ENCODE results near the gene IGF2BP3. TPM values are rescaled to one million over a fixed set of nuclear protein-coding genes. Genes with fewer than 3 reads are reported as not detected.

IGF2BP3 gene
- total RNA-seq, 5 donors from 2014 or later (not counting 1 experiment from before 2014, with no cell fraction given) = 0.46 to 1.9 (median 0.55) TPM; not detected in 1

Other genes starting within 250 kb of the IGF2BP3 start
- 1 to 10 TPM in 1 of 5 donors, under 1 TPM in 2, not detected in 2; 0.76 to 1.4 (median 0.82) TPM for gene GPNMB, start 223.7 kb downstream of the IGF2BP3 start, total RNA-seq
- gene MALSU1, start 171.2 kb downstream of the IGF2BP3 start, total RNA-seq = 10 to 100 TPM; 29.0 to 39.6 (median 37.9) TPM
- gene TRA2A, start 61.5 kb upstream of the IGF2BP3 start, total RNA-seq = 100 to 1,000 TPM; 105 to 246 (median 119) TPM
- 10 to 100 TPM; 10.4 to 15.6 (median 11.1) TPM for gene CCDC126, start 126.9 kb upstream of the IGF2BP3 start, total RNA-seq
- gene FAM221A, start 209.7 kb upstream of the IGF2BP3 start, total RNA-seq = 1 to 10 TPM; 5.3 to 7.8 (median 6.3) TPM
- gene STK31, start 239.7 kb upstream of the IGF2BP3 start, total RNA-seq = under 1 TPM; 0.25 to 0.83 (median 0.30) TPM

All from T-cell (primary cell).